NT2/D1 (cell line): ENCODE results near the gene ZDHHC8.

ENCODE experiments used
- SUZ12 ChIP-seq: IDR thresholded peaks from 2 replicates; pipeline ENCODE4 v1.6.1; 2011; ENCODE audit not compliant: insufficient read length, insufficient read depth; ENCODE audit errors: extremely low read depth
- YY1 ChIP-seq: IDR thresholded peaks from 2 replicates; pipeline ENCODE4 v1.6.1; 2011; ENCODE audit not compliant: insufficient read length, insufficient read depth
- ZNF274 ChIP-seq: IDR thresholded peaks from 2 replicates; pipeline ENCODE4 v1.6.1; 2011; ENCODE audit warnings: mild to moderate bottlenecking, low read depth, low read length

GRCh38 chr22:20102203-20102780 is 29.3 kb upstream of the ZDHHC8 start:
- TF ChIP-seq ZNF274 (no peak), YY1 (no peak), SUZ12 (no peak)
